Occipital lobe (tissue), 2 donors: ENCODE measurements around the gene CDC20B. TPM values are rescaled to one million over a fixed set of nuclear protein-coding genes. Genes with fewer than 3 reads are reported as not detected.
A peak's percentile ranks its signal among the peaks of the same experiment; 100 is the strongest.

Experiments used
- small RNA-seq: library from RNA; depleted of rRNA; stranded (forward); fragments of <200 nt; gene quantifications from one replicate; pipeline ENCODE3, GENCODE V24; 2014
- total RNA-seq: library from RNA; depleted of rRNA; stranded (reverse); fragments of >200 nt; gene quantifications from one replicate; pipeline ENCODE4 v1.2.3, GENCODE V29; 2014

CDC20B gene
- total RNA-seq, 1 donor from 2014 or later = 0.78 TPM

Small RNA genes within 50 kb of the gene (small RNA-seq; reads per million reads assigned to genes)
- gene MIR449A (8.9 reads per million, percentile 92 among the genes with 10 or more reads in this experiment), gene MIR449B (0.09 reads per million), gene MIR449C (5.2 reads per million, percentile 90 among the genes with 10 or more reads in this experiment)

Other genes with a start within 250 kb of the CDC20B start
- 0.47 TPM for gene ESM1, start 187.6 kb downstream of the CDC20B start, total RNA-seq
- gene GZMK, start 148.9 kb downstream of the CDC20B start, total RNA-seq = not detected
- not detected for gene GZMA, start 70.5 kb downstream of the CDC20B start, total RNA-seq
- 4.4 TPM for gene GPX8, start 13.0 kb downstream of the CDC20B start, total RNA-seq
- gene MCIDAS, start 54.1 kb upstream of the CDC20B start, total RNA-seq = not detected
- 0.16 TPM for gene CCNO, start 60.4 kb upstream of the CDC20B start, total RNA-seq
- gene DHX29, start 134.5 kb upstream of the CDC20B start, total RNA-seq = 61.8 TPM
- 118 TPM for gene MTREX, start 134.8 kb upstream of the CDC20B start, total RNA-seq